ENCODE results near the gene RAB38. TPM values are rescaled to one million over a fixed set of nuclear protein-coding genes. Genes with fewer than 3 reads are reported as not detected.

The RAB38 gene
- total RNA-seq, 1 donor from 2014 or later, result 0.24 TPM

DNA sequence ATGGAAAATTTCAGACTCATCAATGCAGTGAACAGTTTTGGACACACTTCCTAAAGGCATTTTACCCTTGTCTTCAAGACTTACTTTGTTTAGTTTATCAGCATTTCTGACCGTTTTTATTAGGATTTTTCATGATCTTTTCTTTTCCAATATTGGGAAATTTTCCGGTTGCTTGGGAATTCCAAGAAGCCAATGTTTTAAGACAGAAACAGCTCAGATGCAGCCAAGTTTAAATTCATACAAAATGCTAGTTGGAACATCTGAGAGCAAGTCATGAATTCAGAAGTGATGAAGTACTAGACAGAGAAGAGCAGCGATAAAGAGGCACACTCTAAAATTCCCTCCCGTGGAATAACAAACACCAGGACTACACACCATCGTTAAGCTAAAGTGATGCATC lies 68.6 kb downstream of the RAB38 start:
- TF ChIP-seq, protein P1, sequence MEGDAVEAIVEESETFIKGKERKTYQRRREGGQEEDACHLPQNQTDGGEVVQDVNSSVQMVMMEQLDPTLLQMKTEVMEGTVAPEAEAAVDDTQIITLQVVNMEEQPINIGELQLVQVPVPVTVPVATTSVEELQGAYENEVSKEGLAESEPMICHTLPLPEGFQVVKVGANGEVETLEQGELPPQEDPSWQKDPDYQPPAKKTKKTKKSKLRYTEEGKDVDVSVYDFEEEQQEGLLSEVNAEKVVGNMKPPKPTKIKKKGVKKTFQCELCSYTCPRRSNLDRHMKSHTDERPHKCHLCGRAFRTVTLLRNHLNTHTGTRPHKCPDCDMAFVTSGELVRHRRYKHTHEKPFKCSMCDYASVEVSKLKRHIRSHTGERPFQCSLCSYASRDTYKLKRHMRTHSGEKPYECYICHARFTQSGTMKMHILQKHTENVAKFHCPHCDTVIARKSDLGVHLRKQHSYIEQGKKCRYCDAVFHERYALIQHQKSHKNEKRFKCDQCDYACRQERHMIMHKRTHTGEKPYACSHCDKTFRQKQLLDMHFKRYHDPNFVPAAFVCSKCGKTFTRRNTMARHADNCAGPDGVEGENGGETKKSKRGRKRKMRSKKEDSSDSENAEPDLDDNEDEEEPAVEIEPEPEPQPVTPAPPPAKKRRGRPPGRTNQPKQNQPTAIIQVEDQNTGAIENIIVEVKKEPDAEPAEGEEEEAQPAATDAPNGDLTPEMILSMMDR (IDR thresholded peaks at IDR 0.05), result no peak
- intact Hi-C loops (cut with micrococcal nuclease), result no loop called here
- Mint-ChIP-seq H3K4me3 (no peak overlapping the region), H3K27me3 (no peaks in the 10 kb centered on the region), H3K36me3 (ENCODE audit: low read depth) (no peaks in the 10 kb centered on the region), H3K27ac (no peak overlapping the region), H3K4me1 (no peaks in the 10 kb centered on the region), H3K9me3 (peaks cover 2% of the 10 kb centered on the region)
- DNase-seq (no peak), ATAC-seq (ENCODE audit: low read depth) (no peak)
- ChIA-PET CTCF (interaction anchor here (1.2 to 3.1 kb wide), 2 partner anchors 437 to 445 kb away, joined by 4 to 8 read pairs; no protein-coding TSS in a partner anchor), POLR2A (no interaction called here)

DNA sequence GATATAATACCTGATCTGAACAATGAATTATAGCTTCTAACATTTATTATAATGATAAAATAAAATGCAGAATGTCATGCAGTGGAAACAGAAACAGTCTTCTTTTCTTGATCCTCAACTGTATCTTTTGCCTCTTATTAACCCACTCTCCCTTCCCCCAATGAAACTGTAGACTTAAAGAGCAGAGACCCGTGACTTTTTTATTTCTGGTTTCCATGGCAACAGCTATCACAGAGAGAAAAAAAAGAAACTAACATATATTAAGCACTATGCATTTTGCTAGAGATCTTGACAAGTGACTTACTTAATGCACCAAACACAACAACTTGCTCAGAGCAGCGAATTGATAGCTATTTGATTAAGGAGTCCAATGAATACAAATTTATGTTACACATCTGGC lies 69.3 kb downstream of the RAB38 start:
- Mint-ChIP-seq H3K36me3 (ENCODE audit: low read depth) (no peaks in the 10 kb centered on the region), H3K4me1 (no peaks in the 10 kb centered on the region), H3K27me3 (no peaks in the 10 kb centered on the region), H3K9me3 (peaks cover 2% of the 10 kb centered on the region), H3K27ac (no peak overlapping the region), H3K4me3 (no peak overlapping the region)
- POLR2A ChIA-PET, result no interaction called here
- CTCF ChIA-PET, result interaction anchor here (3.1 kb wide), 1 partner anchor 437 kb away, joined by 8 read pairs; no protein-coding TSS in a partner anchor
- TF ChIP-seq, protein P1 (IDR thresholded peaks at IDR 0.05), result no peak
- intact Hi-C loops (cut with micrococcal nuclease), result no loop called here
- no peak for ATAC-seq (ENCODE audit: low read depth)
- DNase-seq, result no peak

DNA sequence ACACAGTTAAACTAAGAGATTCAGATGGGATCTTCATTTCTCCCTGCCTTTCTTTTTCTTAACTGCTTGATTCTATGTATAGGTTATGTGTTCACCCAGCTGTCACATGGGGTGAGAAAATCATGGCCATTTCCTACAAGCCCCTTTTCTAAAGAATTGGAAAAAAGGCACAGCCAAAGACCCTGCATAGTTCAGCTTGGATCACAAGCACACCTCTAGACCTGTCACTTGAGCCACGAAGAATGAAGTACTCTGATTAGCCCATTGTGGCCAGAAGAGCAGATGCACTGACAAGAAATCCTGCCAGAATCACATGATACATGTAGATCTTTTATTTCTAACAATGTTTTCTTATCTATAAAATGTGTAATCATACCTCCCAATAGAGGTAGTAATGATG lies 69.7 kb downstream of the RAB38 start:
- Mint-ChIP-seq H3K4me1 (no peaks in the 10 kb centered on the region), H3K36me3 (ENCODE audit: low read depth) (no peaks in the 10 kb centered on the region), H3K9me3 (peaks cover 2% of the 10 kb centered on the region), H3K27ac (no peak overlapping the region), H3K27me3 (no peaks in the 10 kb centered on the region), H3K4me3 (no peak overlapping the region)
- DNase-seq, result no peak
- TF ChIP-seq, protein P1 (IDR thresholded peaks at IDR 0.05), result no peak
- ChIA-PET CTCF (interaction anchor here (3.1 kb wide), 1 partner anchor 438 kb away, joined by 8 read pairs; no protein-coding TSS in a partner anchor), POLR2A (no interaction called here)
- no peak for ATAC-seq (ENCODE audit: low read depth)
- intact Hi-C loops (cut with micrococcal nuclease), result no loop called here

DNA sequence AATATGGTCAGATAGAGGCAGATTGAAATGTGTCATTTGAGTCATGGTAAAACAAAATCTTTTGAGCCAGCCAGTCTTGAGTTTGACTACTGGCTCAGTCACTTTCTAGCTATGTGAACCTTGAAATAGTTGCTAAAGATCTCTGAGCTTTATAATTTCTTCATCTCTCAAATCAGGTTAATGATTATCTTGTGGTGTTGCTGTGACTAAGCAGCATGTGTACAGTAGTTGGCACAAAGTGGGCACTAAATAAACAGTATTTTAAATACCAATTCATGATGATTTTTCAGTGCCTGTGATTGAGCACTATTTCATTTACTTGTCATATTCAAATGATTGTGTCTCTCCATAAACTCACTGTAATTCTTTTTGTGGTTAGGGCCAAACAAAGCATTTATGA lies 70.8 kb downstream of the RAB38 start:
- no peaks in the 10 kb centered on the region for H3K36me3 Mint-ChIP-seq (ENCODE audit: low read depth)
- no peak for ATAC-seq (ENCODE audit: low read depth)
- peaks cover 2% of the 10 kb centered on the region for H3K9me3 Mint-ChIP-seq
- no peak overlapping the region for H3K27ac Mint-ChIP-seq
- ChIA-PET CTCF (interaction anchor here (3.1 kb wide), 1 partner anchor 439 kb away, joined by 8 read pairs; no protein-coding TSS in a partner anchor), POLR2A (no interaction called here)
- intact Hi-C loops (cut with micrococcal nuclease), result no loop called here
- no peaks in the 10 kb centered on the region for H3K27me3 Mint-ChIP-seq
- TF ChIP-seq, protein P1 (IDR thresholded peaks at IDR 0.05), result no peak
- H3K4me1 Mint-ChIP-seq, result no peaks in the 10 kb centered on the region
- H3K4me3 Mint-ChIP-seq, result no peak overlapping the region
- DNase-seq, result no peak

DNA sequence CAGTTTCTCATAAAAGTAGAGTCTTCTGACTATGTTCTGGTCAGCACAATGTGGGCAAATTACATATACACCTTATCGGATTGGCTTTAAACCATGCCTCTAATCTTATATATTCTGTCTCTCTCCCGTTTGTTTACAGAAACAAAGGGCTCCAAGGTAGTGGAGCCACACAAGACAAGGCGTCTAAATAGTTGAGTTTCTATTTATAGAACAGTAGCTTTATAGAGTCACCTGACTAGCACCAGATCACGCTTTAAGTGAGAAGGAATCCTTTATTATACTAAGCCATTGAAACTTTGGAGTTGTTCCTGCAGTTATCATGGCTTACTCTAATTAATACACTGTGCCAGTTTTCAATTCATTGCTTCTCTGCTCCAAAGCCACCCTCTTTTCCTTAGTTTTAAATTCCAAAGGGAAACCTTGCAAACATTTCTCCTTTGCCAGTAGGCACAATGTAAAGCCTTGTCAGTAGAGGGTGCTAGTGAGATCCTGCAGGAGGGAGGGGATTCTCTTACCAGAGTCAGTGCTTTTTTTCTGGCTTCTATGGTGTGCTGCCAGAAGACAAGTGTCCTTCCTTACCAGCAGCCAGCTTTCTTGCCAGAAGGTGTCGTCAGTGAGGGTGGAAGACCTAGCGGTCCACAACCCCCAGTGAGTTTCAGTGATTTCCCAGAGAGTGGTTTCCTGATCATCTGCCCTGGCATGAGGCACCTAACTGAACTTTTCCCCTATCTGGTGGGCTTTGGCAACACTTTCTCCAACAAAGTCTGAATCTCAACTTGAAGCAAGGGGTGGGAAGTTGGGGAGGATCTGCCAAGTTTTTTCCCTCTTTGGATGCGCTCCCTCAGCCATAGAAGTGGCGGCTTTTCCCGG lies 71.7 kb downstream of the RAB38 start:
- Mint-ChIP-seq H3K4me3 (no peak overlapping the region), H3K27me3 (no peaks in the 10 kb centered on the region), H3K9me3 (no peaks in the 10 kb centered on the region), H3K4me1 (no peaks in the 10 kb centered on the region), H3K27ac (no peak overlapping the region), H3K36me3 (ENCODE audit: low read depth) (no peaks in the 10 kb centered on the region)
- ChIA-PET POLR2A (no interaction called here), CTCF (interaction anchor here (2.3 to 3.1 kb wide), 2 partner anchors 440 to 442 kb away, joined by 6 to 8 read pairs; no protein-coding TSS in a partner anchor)
- no peak for DNase-seq
- intact Hi-C loops (cut with micrococcal nuclease), result loop anchor here (1.0 kb wide), 1 partner anchor 441 kb away; no protein-coding TSS in a partner anchor
- TF ChIP-seq, protein P1 (IDR thresholded peaks at IDR 0.05), result no peak
- ATAC-seq (ENCODE audit: low read depth), result no peak
